KOPT-K1 (cell line): ENCODE measurements around the gene CDX1.

Experiments used
- H3K27ac ChIP-seq: fragments of 200-600 bp; sonication (generic); 2 replicates; pipeline ENCODE4 v1.5.1; 2016; ENCODE audit warnings: antibody characterized with exemption, mild to moderate bottlenecking, low read depth, low read length; ENCODE audit not compliant: poor library complexity, severe bottlenecking
- H3K36me3 ChIP-seq: fragments of 200-600 bp; sonication (generic); 2 replicates; pipeline ENCODE4 v1.5.1; 2017; ENCODE audit warnings: antibody characterized with exemption, mild to moderate bottlenecking, low read length, moderate library complexity; ENCODE audit not compliant: insufficient read depth
- H3K9me3 ChIP-seq: fragments of 200-600 bp; sonication (generic); 2 replicates; pipeline ENCODE4 v1.5.1; 2017; ENCODE audit warnings: antibody characterized with exemption, low read length, mild to moderate bottlenecking; ENCODE audit not compliant: insufficient read depth, poor library complexity, severe bottlenecking

The CDX1 gene

GRCh38 chr5:150206779-150207115, 40.2 kb downstream of the CDX1 start:
- Histone ChIP-seq H3K36me3 (no peaks in the 10 kb centered on the region), H3K27ac (no peak overlapping the region), H3K9me3 (no peaks in the 10 kb centered on the region)

GRCh38 chr5:150208187-150209098, 41.9 kb downstream of the CDX1 start:
- H3K36me3 ChIP-seq = no peaks in the 10 kb centered on the region
- no peaks in the 10 kb centered on the region for H3K9me3 ChIP-seq
- no peak overlapping the region for H3K27ac ChIP-seq

GRCh38 chr5:150209099-150209635, 42.6 kb downstream of the CDX1 start:
- Histone ChIP-seq H3K27ac (no peak overlapping the region), H3K9me3 (no peaks in the 10 kb centered on the region), H3K36me3 (no peaks in the 10 kb centered on the region)

- Histone ChIP-seq H3K9me3 (no peaks in the 10 kb centered on the region), H3K27ac (no peak overlapping the region), H3K36me3 (no peaks in the 10 kb centered on the region)
Measured at GRCh38 chr5:150210644-150211043, 44.1 kb downstream of the CDX1 start.

- no peaks in the 10 kb centered on the region for H3K9me3 ChIP-seq
- no peak overlapping the region for H3K27ac ChIP-seq
- H3K36me3 ChIP-seq = no peaks in the 10 kb centered on the region
Measured at GRCh38 chr5:150211156-150212030, 44.8 kb downstream of the CDX1 start.

GRCh38 chr5:150213530-150213929, 47.0 kb downstream of the CDX1 start:
- Histone ChIP-seq H3K27ac (no peak overlapping the region), H3K9me3 (no peaks in the 10 kb centered on the region), H3K36me3 (no peaks in the 10 kb centered on the region)

- Histone ChIP-seq H3K9me3 (no peaks in the 10 kb centered on the region), H3K27ac (no peak overlapping the region), H3K36me3 (no peaks in the 10 kb centered on the region)
Measured at GRCh38 chr5:150214289-150214688, 47.7 kb downstream of the CDX1 start.

- Histone ChIP-seq H3K9me3 (no peaks in the 10 kb centered on the region), H3K27ac (no peak overlapping the region), H3K36me3 (no peaks in the 10 kb centered on the region)
Measured at GRCh38 chr5:150215979-150216944, 49.7 kb downstream of the CDX1 start.

GRCh38 chr5:150217038-150217437, 50.5 kb downstream of the CDX1 start:
- no peak overlapping the region for H3K27ac ChIP-seq
- no peaks in the 10 kb centered on the region for H3K36me3 ChIP-seq
- no peaks in the 10 kb centered on the region for H3K9me3 ChIP-seq

GRCh38 chr5:150217873-150218692, 51.5 kb downstream of the CDX1 start:
- Histone ChIP-seq H3K9me3 (no peaks in the 10 kb centered on the region), H3K27ac (no peak overlapping the region), H3K36me3 (no peaks in the 10 kb centered on the region)

- H3K9me3 ChIP-seq = no peaks in the 10 kb centered on the region
- H3K27ac ChIP-seq = no peak overlapping the region
- no peaks in the 10 kb centered on the region for H3K36me3 ChIP-seq
Measured at GRCh38 chr5:150218693-150219035, 52.1 kb downstream of the CDX1 start.

- H3K9me3 ChIP-seq = no peaks in the 10 kb centered on the region
- no peaks in the 10 kb centered on the region for H3K36me3 ChIP-seq
- no peak overlapping the region for H3K27ac ChIP-seq
Measured at GRCh38 chr5:150219142-150219541, 52.6 kb downstream of the CDX1 start.

GRCh38 chr5:150219861-150220260, 53.3 kb downstream of the CDX1 start:
- H3K27ac ChIP-seq = no peak overlapping the region

GRCh38 chr5:150221471-150221870, 54.9 kb downstream of the CDX1 start:
- Histone ChIP-seq H3K36me3 (no peaks in the 10 kb centered on the region), H3K9me3 (no peaks in the 10 kb centered on the region), H3K27ac (no peak overlapping the region)

More at GRCh38 chr5:150219861-150220260, 53.3 kb downstream of the CDX1 start:
- Histone ChIP-seq H3K9me3 (no peaks in the 10 kb centered on the region), H3K36me3 (no peaks in the 10 kb centered on the region)
